ENCODE results near the gene CNTNAP5.

DNA sequence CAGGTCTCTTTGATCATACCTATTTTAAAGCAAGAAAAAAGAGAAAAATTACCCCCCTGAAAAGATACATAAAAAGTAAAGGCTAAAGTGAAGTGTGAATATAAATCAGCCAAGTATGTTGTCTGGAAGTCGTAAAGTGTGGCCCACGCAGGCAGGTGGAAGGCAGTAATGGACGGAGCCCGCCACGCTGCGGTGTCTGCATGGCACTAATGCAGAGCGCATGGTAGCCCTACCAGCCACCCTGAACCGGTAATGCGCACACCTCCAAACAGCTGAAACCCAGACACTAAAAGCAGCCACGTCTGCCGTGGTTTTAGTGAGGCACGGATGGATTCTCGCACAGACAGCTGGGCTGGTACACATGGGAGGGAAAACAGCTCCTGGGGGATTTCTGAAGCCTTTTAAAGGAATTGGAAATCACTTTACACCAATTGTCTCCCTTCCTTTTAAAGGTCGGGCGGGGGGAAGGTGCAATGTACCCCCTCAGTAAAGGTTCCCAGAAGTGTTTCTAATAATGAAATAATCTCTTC is 615.2 kb downstream of the CNTNAP5 start:
- TF ChIP-seq, protein P1, sequence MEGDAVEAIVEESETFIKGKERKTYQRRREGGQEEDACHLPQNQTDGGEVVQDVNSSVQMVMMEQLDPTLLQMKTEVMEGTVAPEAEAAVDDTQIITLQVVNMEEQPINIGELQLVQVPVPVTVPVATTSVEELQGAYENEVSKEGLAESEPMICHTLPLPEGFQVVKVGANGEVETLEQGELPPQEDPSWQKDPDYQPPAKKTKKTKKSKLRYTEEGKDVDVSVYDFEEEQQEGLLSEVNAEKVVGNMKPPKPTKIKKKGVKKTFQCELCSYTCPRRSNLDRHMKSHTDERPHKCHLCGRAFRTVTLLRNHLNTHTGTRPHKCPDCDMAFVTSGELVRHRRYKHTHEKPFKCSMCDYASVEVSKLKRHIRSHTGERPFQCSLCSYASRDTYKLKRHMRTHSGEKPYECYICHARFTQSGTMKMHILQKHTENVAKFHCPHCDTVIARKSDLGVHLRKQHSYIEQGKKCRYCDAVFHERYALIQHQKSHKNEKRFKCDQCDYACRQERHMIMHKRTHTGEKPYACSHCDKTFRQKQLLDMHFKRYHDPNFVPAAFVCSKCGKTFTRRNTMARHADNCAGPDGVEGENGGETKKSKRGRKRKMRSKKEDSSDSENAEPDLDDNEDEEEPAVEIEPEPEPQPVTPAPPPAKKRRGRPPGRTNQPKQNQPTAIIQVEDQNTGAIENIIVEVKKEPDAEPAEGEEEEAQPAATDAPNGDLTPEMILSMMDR (IDR thresholded peaks at IDR 0.05), result no peak
- no peak for TF ChIP-seq ZFX (IDR thresholded peaks at IDR 0.05; ENCODE audit: borderline replicate concordance)
